PFSK-1 (cell line): ENCODE measurements around the gene RIPOR3.

ENCODE experiments used
- POLR2AphosphoS5 ChIP-seq: IDR thresholded peaks from 2 replicates; pipeline ENCODE4 v1.6.1; 2012; ENCODE audit warnings: low read depth, mild to moderate bottlenecking, control low read depth, low read length, moderate library complexity
- REST ChIP-seq, 2 experiments: IDR thresholded peaks; 2 replicates each; pipeline versions ENCODE4 v1.6.1 to v1.8.0; 2011 to 2012; ENCODE audit warnings: low read depth in 2 of 2, low read length in 2 of 2, control low read depth in 1 of 2, inconsistent platforms in 1 of 2, mild to moderate bottlenecking in 1 of 2, moderate library complexity in 1 of 2; ENCODE audit not compliant: insufficient read depth in 1 of 2
- TAF1 ChIP-seq: IDR thresholded peaks from 2 replicates; pipeline ENCODE4 v1.6.1; 2012; ENCODE audit warnings: low read length, control low read depth, borderline replicate concordance; ENCODE audit not compliant: insufficient read depth

- TF ChIP-seq TAF1, result no peak
- no peak for TF ChIP-seq REST (IDR thresholded peaks at IDR 0.05; ENCODE audit: insufficient read depth in 1 of 2, low read depth in 2 of 2, low read length in 2 of 2)
- TF ChIP-seq POLR2AphosphoS5, result no peak
Observed at GRCh38 chr20:50563133-50563944, 128.0 kb downstream of the RIPOR3 start.
